Astrocyte (in vitro differentiated cells and primary cell): ENCODE measurements around the gene TOM1L1. TPM values are rescaled to one million over a fixed set of nuclear protein-coding genes. Genes with fewer than 3 reads are reported as not detected.

Experiments used
- DNase-seq: peaks from one replicate; pipeline ENCODE4 v3.0.0-alpha.2; 2010; ENCODE audit warnings: low read depth
- FAIRE-seq: peaks from 2 replicates; lab custom pipeline; 2011; peaks lifted over from hg19 to GRCh38; lab: Jason Lieb, UNC
- H2AFZ ChIP-seq: 2 replicates; pipeline ENCODE4 v1.6.0; 2012; ENCODE audit warnings: low read depth, low read length, inconsistent platforms
- H3K27ac ChIP-seq: 2 replicates; pipeline ENCODE4 v1.5.1; 2011; ENCODE audit warnings: low read depth, low read length, inconsistent platforms
- H3K27me3 ChIP-seq: 2 replicates; pipeline ENCODE4 v1.6.0; 2011; ENCODE audit warnings: low read length, inconsistent platforms; ENCODE audit not compliant: insufficient read depth
- H3K36me3 ChIP-seq: 2 replicates; pipeline ENCODE4 v1.5.1; 2011; ENCODE audit warnings: low read length, inconsistent platforms; ENCODE audit not compliant: insufficient read depth
- H3K4me1 ChIP-seq: 2 replicates; pipeline ENCODE4 v1.5.1; 2011; ENCODE audit warnings: low read length, inconsistent platforms; ENCODE audit not compliant: insufficient read depth
- H3K4me2 ChIP-seq: 2 replicates; pipeline ENCODE4 v1.6.0; 2012; ENCODE audit warnings: low read length, inconsistent platforms
- H3K4me3 ChIP-seq: 2 replicates; pipeline ENCODE4 v1.5.1; 2011; ENCODE audit warnings: low read depth, mild to moderate bottlenecking, low read length, inconsistent platforms; ENCODE audit not compliant: insufficient read depth
- H3K79me2 ChIP-seq: 2 replicates; pipeline ENCODE4 v1.6.0; 2012; ENCODE audit warnings: mild to moderate bottlenecking, low read length, inconsistent platforms; ENCODE audit not compliant: insufficient read depth
- H3K9ac ChIP-seq: 2 replicates; pipeline ENCODE4 v1.6.0; 2012; ENCODE audit warnings: mild to moderate bottlenecking, low read length, inconsistent platforms
- H3K9me3 ChIP-seq: 2 replicates; pipeline ENCODE4 v1.5.1; 2012; ENCODE audit warnings: low read depth, mild to moderate bottlenecking, low read length, inconsistent platforms; ENCODE audit not compliant: insufficient read depth
- H4K20me1 ChIP-seq: 2 replicates; pipeline ENCODE4 v1.6.0; 2012; ENCODE audit warnings: low read length, inconsistent platforms; ENCODE audit not compliant: insufficient read depth
- H3K27ac Mint-ChIP-seq: one replicate; pipeline ENCODE4 v1.8.0; 2021; ENCODE audit warnings: mild to moderate bottlenecking, mixed read lengths; ENCODE audit not compliant: unreplicated experiment
- H3K27me3 Mint-ChIP-seq: one replicate; pipeline ENCODE4 v1.8.0; 2021; ENCODE audit warnings: low read depth, mixed read lengths; ENCODE audit not compliant: unreplicated experiment
- H3K36me3 Mint-ChIP-seq: one replicate; pipeline ENCODE4 v1.8.0; 2021; ENCODE audit warnings: low read depth, mixed read lengths; ENCODE audit not compliant: unreplicated experiment
- H3K4me1 Mint-ChIP-seq: one replicate; pipeline ENCODE4 v1.8.0; 2021; ENCODE audit warnings: low read depth, mixed read lengths; ENCODE audit not compliant: unreplicated experiment
- H3K4me3 Mint-ChIP-seq: one replicate; pipeline ENCODE4 v1.8.0; 2021; ENCODE audit warnings: mild to moderate bottlenecking, moderate library complexity, mixed read lengths; ENCODE audit not compliant: unreplicated experiment
- H3K9me3 Mint-ChIP-seq: one replicate; pipeline ENCODE4 v1.8.0; 2021; ENCODE audit warnings: mild to moderate bottlenecking, mixed read lengths; ENCODE audit not compliant: unreplicated experiment
- CTCF ChIP-seq: IDR thresholded peaks from 2 replicates; pipeline ENCODE4 v1.5.1; 2011; ENCODE audit warnings: low read depth, mild to moderate bottlenecking, inconsistent platforms, low read length, moderate library complexity; ENCODE audit not compliant: insufficient read depth
- EZH2 ChIP-seq: IDR thresholded peaks from 2 replicates; pipeline ENCODE4 v1.6.1; 2012; ENCODE audit warnings: mild to moderate bottlenecking, low read length, inconsistent platforms; ENCODE audit not compliant: insufficient read depth
- total RNA-seq: library from RNA; stranded (reverse); gene quantifications from 2 replicates; pipeline ENCODE4 v1.2.1, GENCODE V29; 2021

TOM1L1 gene
- total RNA-seq, 1 donor from 2014 or later = 27.1 TPM

- Mint-ChIP-seq H3K36me3 (peaks cover 4% of the 10 kb centered on the region), H3K4me3 (no peak overlapping the region), H3K27me3 (no peaks in the 10 kb centered on the region), H3K27ac (no peak overlapping the region), H3K4me1 (peaks cover 12% of the 10 kb centered on the region), H3K9me3 (no peaks in the 10 kb centered on the region)
- TF ChIP-seq CTCF (no peak), EZH2 (no peak)
- Histone ChIP-seq H3K9ac (peak overlapping the region; percentile 94), H3K4me1 (peaks cover 8% of the 10 kb centered on the region), H3K9me3 (no peaks in the 10 kb centered on the region), H3K27ac (peak overlapping the region; percentile 75), H4K20me1 (peaks cover 13% of the 10 kb centered on the region), H3K4me3 (peak overlapping the region; percentile 89), H3K27me3 (no peaks in the 10 kb centered on the region), H3K36me3 (no peaks in the 10 kb centered on the region), H3K79me2 (peaks cover 74% of the 10 kb centered on the region), H2AFZ (peak overlapping the region; percentile 99), H3K4me2 (peak overlapping the region; percentile 98)
- no peak for DNase-seq
- FAIRE-seq = no peak
Measured at GRCh38 chr17:54968988-54969332, 68.3 kb downstream of the TOM1L1 start.

GRCh38 chr17:54969658-54970572 lies 69.3 kb downstream of the TOM1L1 start:
- Histone ChIP-seq H3K27me3 (no peaks in the 10 kb centered on the region), H3K9ac (peak overlapping the region; percentile 94), H3K4me3 (peak overlapping the region; percentile 89), H3K9me3 (no peaks in the 10 kb centered on the region), H4K20me1 (peaks cover 19% of the 10 kb centered on the region), H3K79me2 (peaks cover 83% of the 10 kb centered on the region), H3K36me3 (no peaks in the 10 kb centered on the region), H3K4me1 (peaks cover 8% of the 10 kb centered on the region), H3K4me2 (peak overlapping the region; percentile 98), H2AFZ (peak overlapping the region; percentile 99), H3K27ac (peak overlapping the region; percentile 75)
- H3K4me3 Mint-ChIP-seq = peak overlapping the region; percentile 18
- FAIRE-seq (no peak), DNase-seq (no peak)
- H3K27ac Mint-ChIP-seq = no peak overlapping the region
- peaks cover 12% of the 10 kb centered on the region for H3K4me1 Mint-ChIP-seq
- no peaks in the 10 kb centered on the region for H3K27me3 Mint-ChIP-seq
- peaks cover 4% of the 10 kb centered on the region for H3K36me3 Mint-ChIP-seq
- TF ChIP-seq EZH2 (no peak), CTCF (no peak)
- no peaks in the 10 kb centered on the region for H3K9me3 Mint-ChIP-seq

GRCh38 chr17:54971147-54971546 lies 70.5 kb downstream of the TOM1L1 start:
- Histone ChIP-seq H3K9me3 (no peaks in the 10 kb centered on the region), H3K4me1 (peaks cover 8% of the 10 kb centered on the region), H3K27me3 (no peaks in the 10 kb centered on the region), H3K36me3 (no peaks in the 10 kb centered on the region), H4K20me1 (peaks cover 18% of the 10 kb centered on the region), H2AFZ (no peak overlapping the region), H3K79me2 (peaks cover 86% of the 10 kb centered on the region), H3K9ac (no peak overlapping the region), H3K27ac (no peak overlapping the region), H3K4me2 (no peak overlapping the region), H3K4me3 (no peak overlapping the region)
- FAIRE-seq (no peak), DNase-seq (no peak)
- TF ChIP-seq CTCF (no peak), EZH2 (no peak)
- Mint-ChIP-seq H3K4me3 (no peak overlapping the region), H3K27ac (no peak overlapping the region), H3K27me3 (no peaks in the 10 kb centered on the region), H3K4me1 (peaks cover 12% of the 10 kb centered on the region), H3K9me3 (no peaks in the 10 kb centered on the region), H3K36me3 (peaks cover 4% of the 10 kb centered on the region)
